Posterior vena cava (tissue), 2 donors: ENCODE results near the gene KIAA1614. TPM values are rescaled to one million over a fixed set of nuclear protein-coding genes. Genes with fewer than 3 reads are reported as not detected.
"Not testable (repeated sequence)": the region's sequence is repeated elsewhere in the genome, so short reads cannot be mapped to it uniquely, and the experiment has no call there.

Experiments used
- DNase-seq: peaks from one replicate; pipeline ENCODE4 v3.0.0-alpha.2; 2020; ENCODE audit warnings: low spot score
- intact Hi-C, 2 donors: fragments of 100-400 bp; cut with DNase I; formaldehyde crosslinking; loops; one replicate each; pipeline versions ENCODE4 v1.14.1 to v1.14.2; 2022 to 2023
- total RNA-seq, 2 donors: library from RNA; stranded (reverse); fragmentation: NEBNext Ultra II Directional; extraction: Animal tissue kit (Norgen Biotek cat#: 25700); gene quantifications; one replicate each; pipeline ENCODE4 v1.2.1, GENCODE V29; 2021
- donor health status: DM: yes; HTN: yes; CAD: no.
- donor health status: DM: yes; HTN: yes; CAD: no.

KIAA1614 gene
- total RNA-seq, 2 donors from 2014 or later: 10.7 to 12.7 TPM

- DNase-seq: peak; percentile 68
- intact Hi-C loops: no loop called here
Observed at GRCh38 chr1:180950321-180950720, 37.6 kb downstream of the KIAA1614 start.

DNA sequence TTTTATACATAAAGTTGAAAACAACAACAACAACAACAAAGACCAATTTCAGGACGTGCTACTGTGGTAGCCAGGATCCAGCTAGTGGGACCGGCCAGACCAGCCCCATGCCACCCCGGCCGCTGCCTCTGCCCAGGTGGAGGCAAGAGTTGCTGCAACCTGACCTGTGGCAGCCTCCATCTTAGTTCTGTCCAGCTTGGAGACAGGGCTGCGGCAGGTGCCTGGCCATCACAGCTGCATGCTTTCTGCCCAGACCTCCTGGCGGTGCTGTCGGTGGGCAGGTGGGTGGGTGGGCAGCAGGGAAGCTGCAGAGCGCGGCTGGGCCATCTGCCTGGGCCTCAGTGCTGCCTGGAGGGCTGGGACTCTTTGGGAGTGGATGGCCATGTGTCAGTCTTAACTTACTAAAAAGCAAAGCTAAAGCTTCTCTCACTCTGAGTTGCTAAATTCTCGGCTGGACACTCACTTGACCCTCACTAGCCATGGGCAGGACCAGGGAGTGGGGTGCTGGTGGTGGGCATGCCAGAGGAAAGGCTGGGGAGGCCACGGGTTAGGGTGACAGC lies 38.6 kb downstream of the KIAA1614 start:
- DNase-seq: peak; percentile 64
- intact Hi-C loops: no loop called here

GRCh38 chr1:180951836-180952656 lies 39.3 kb downstream of the KIAA1614 start:
- DNase-seq: peak; percentile 71
- intact Hi-C loops: no loop called here

DNA sequence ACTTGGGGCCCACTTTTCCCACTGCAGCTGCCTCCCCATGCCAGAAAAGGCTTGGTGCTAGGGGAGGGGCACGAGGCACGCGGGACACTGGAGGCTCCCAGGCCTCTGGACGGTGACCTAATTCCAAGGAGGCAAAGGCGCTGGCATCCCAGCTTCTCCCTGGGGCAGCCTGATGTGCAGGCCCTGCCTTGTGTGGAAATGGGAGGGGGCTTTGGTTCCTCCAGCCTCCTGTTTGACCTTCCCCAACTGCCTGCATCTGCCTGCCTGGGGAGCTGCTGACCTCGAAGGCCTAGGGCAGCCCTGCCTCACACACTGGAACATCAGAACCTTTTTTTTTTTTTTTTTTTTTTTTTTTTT lies 39.9 kb downstream of the KIAA1614 start:
- intact Hi-C loops: no loop called here
- DNase-seq: peak; percentile 43

DNA sequence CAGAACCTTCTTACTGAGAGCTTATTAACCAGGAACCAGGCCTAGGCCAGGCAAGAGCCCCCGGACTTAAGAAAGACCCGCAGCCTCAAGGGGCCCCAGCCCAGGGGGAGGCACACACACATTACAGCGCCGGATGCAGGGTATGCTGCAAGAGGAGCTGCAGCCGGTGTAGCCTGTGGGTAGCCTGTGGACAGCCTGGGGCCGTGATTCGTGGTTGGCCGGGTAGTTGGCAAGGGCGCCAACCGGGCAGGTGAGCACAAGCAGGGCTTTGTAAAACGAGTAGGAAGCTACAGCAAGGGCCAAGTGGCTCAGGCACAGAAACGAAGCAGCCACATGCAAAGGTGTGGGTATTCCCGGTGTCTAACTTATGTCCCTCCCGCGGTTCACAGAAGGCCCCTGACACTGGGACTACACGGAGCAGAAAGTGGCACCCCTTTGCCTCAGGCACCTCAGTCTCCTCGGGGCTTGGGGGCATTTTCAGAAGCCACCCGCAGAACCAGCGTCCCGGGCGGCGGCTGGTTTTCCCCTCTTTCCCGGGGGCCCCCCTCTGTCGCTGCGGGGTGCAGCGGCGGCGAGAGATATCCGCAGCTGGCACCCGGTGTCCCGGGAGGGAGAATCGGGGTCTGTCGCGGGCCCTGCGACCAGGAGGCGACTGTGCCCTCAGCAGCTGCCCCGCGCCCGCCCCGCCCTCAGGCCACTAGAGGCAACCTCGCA lies 40.8 kb downstream of the KIAA1614 start:
- intact Hi-C loops: no loop called here
- DNase-seq: peak; percentile 71

GRCh38 chr1:180954005-180954800 lies 41.5 kb downstream of the KIAA1614 start:
- intact Hi-C loops: no loop called here
- DNase-seq: peak; percentile 90

DNA sequence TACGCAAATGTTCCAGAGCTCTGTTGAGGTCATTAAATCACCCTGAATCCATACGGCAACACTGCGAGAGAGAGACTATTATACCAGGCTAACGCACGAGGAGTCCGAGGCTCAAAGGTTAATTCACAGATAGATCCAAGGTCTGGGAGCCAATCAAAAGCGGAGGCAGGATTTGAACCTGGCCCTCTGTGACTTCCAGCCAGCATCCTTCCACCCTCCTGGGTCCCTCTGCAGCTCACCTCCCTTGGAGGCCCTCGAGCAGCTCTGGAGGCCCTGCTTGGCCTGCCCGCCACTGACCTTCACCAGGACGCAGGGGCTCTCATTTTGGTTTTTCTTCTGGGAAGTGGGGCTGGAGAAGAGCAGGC lies 42.1 kb downstream of the KIAA1614 start:
- DNase-seq: peak; percentile 70
- intact Hi-C loops: no loop called here

- DNase-seq: peak; percentile 64
- intact Hi-C loops: no loop called here
Observed at GRCh38 chr1:180956028-180956640, 43.4 kb downstream of the KIAA1614 start.

GRCh38 chr1:180959620-180960019 lies 46.9 kb downstream of the KIAA1614 start:
- intact Hi-C loops: not testable (repeated sequence)
- DNase-seq: peak; percentile 63

- intact Hi-C loops: no loop called here
- DNase-seq: no peak
Observed at GRCh38 chr1:180961622-180962021, 48.9 kb downstream of the KIAA1614 start.

DNA sequence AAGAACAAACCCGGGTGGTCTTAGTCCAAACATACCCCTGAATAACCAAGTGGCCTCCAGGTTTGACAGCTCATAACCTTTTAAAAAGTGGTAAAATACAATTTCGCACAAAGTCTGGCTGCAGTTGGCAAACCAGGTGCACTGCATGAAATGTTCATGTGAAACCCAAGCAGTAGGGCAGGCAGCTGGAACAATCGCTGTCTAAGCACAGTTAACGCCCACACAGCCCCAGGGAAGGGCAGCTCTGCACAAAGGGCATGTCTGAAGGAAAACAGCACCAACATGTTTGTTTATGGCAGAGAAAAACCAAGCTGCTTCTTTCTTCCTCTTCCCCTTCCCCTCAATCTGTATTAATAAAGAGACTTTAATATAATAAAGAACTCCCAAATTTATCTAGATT lies 49.5 kb downstream of the KIAA1614 start:
- intact Hi-C loops: no loop called here

DNA sequence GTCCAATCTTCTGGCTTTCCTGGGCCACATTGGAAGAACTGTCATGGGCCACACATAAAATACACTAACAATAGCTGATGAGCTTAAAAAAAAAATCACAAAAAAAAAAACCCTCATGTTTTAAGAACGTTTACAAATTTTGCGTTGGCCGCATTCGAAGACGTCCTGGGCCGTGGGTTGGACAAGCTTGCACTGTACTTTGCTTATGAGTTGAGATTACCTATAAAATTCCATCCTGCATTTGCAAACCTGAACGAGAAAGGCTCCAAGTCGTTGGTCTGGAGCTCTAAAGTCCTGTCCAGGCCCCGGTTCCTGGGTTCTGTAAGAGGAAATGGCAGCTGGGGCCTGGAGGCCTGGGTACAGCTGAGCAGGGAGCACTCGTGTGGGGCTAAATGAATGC lies 51.4 kb downstream of the KIAA1614 start:
- intact Hi-C loops: no loop called here

More for the DNA sequence above, 49.5 kb downstream of the KIAA1614 start:
- peak; percentile 73 for DNase-seq

DNA sequence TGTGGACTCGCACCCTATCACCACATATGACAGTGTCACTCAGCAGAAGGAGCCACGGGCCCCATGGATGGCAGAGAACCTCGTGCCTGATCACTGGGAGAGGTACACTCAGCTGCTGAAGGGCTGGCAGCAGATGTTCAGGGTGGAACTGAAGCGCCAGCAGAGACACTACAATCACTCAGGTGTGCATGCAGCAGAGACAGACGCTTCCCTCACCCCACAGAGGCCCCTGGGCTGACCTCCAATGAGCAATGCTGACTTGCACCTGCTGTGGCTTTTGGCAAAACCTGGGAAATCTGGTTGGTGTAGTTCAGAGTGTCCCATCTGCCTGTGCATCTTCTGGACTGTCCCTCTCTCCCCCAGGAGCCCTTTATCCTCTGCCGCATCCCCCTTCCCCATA lies 51.9 kb downstream of the KIAA1614 start:
- peak; percentile 26 for DNase-seq
- intact Hi-C loops: no loop called here

More for the DNA sequence above, 51.4 kb downstream of the KIAA1614 start:
- DNase-seq: peak; percentile 58

GRCh38 chr1:180966312-180966711 lies 53.6 kb downstream of the KIAA1614 start:
- intact Hi-C loops: no loop called here
- DNase-seq: no peak

DNA sequence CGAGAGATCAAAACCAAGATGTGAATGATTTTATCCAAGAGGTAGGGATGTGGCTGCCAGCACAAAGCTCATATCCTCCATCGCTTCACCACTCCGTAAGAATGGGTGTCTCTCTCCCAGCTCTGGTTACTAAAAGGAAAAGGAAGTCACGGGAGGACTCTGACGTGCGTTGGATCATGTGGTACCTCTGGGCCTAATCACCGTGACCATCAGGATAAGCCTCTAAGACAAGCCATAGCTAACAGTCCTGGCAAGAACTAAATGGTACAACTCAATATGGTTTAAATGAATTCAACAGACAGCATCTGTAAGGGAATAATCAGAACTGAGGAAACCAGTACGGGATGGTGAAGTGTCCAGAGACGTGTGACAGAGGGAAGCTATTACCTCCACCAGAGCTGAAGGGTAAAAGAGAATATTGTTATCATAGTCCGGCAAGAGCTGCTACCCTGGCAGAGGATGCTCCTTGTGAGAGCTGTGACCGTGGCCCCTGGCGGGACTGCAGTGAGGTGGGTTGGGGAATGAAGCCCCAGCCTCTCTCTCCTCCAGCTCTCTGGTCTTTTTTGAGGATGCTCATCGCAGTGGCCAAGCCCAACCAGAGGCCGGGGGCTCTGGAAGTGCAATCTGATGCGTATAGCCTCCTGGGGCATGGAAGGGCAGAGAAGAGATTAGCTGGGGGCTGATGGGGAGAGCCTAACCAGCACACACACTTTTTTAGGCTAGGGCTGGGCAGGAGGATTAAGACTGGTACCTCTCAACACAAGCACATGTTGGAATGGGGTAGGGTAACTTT lies 54.2 kb downstream of the KIAA1614 start:
- peak; percentile 40 for DNase-seq
- intact Hi-C loops: no loop called here

DNA sequence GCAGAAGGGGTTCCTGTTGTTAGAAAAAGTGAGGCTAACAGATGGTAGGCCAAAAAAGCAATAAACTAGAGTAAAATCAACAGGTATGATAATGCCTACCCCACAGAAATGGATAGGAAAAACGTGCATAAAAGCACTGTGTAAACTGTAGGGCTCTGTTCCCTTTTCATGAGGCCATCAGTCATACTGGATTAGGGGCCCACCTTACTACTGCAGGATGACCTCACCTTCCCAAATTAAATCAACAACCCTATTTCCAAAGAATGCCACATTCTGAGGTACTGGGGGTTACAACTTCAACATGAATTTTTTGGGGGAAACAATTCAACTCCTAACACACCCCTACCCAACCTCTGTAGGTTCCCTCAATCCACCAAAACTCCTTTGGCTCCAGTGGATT lies 54.9 kb downstream of the KIAA1614 start:
- intact Hi-C loops: no loop called here
- DNase-seq: no peak

DNA sequence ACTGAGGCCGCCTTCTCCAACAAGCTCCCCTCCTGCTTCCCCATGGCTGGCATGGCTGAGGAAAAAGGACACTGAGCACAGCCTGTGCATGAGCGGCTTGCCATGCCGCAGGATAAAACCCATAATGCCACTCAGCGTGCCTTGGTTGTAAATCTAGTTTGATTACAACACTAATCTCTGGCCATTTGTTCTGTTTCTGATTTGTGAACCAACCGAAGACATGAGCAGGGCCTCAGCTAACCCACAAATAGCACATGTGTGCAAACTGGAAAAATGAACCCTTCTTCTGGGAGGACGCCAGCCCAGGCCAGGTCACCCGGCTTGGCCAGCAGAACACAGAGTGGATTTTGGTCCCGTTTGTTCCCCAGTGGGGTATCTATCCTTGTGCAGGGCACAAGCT lies 56.1 kb downstream of the KIAA1614 start:
- intact Hi-C loops, DNase-seq: not testable (repeated sequence)

- intact Hi-C loops: no loop called here
- peak; percentile 26 for DNase-seq
Observed at GRCh38 chr1:180969434-180969833, 56.7 kb downstream of the KIAA1614 start.
